Common myeloid progenitor, CD34-positive (primary cell): ENCODE data around the gene CDK5R1.

Experiments used
- CTCF ChIA-PET: fragments of 350-600 bp; sonication (Branson Sonifier 250); formaldehyde crosslinking; loops from one replicate; lab custom pipeline; 2021; ENCODE audit warnings: antibody characterized with exemption; lab: Charles Lee
- POLR2A ChIA-PET: fragments of 350-600 bp; sonication (Branson Sonifier 250); formaldehyde crosslinking; loops from one replicate; lab custom pipeline; 2021; ENCODE audit warnings: antibody characterized with exemption; lab: Charles Lee
- DNase-seq, 3 donors: peaks; one replicate each; pipeline versions ENCODE4 v3.0.0 to v3.0.0-alpha.2; 2013
- H3K27ac ChIP-seq, 2 experiments: 1 replicate in 1 of 2; 2 replicates in 1 of 2; pipeline ENCODE4 v1.7.0; 2013; ENCODE audit warnings: inconsistent platforms in 2 of 2, low read length in 2 of 2, mild to moderate bottlenecking in 2 of 2, low read depth in 1 of 2, moderate library complexity in 1 of 2; ENCODE audit not compliant: severe bottlenecking in 2 of 2, insufficient read depth in 1 of 2, poor library complexity in 1 of 2
- H3K27me3 ChIP-seq, 5 experiments: replicated peaks in 2 of 5; 1 replicate in 3 of 5; 2 replicates in 2 of 5; pipeline versions ENCODE4 v1.6.1 to v1.7.0; 2013; ENCODE audit warnings: low read length in 4 of 5, mild to moderate bottlenecking in 2 of 5, moderate library complexity in 2 of 5, inconsistent platforms in 1 of 5; ENCODE audit not compliant: insufficient read depth in 5 of 5, control insufficient read depth in 4 of 5
- H3K36me3 ChIP-seq, 4 experiments: 1 replicate in 2 of 4; 2 replicates in 2 of 4; pipeline versions ENCODE4 v1.6.1 to v1.7.0; 2013; ENCODE audit warnings: low read length in 3 of 4, control low read depth in 1 of 4, mild to moderate bottlenecking in 1 of 4; ENCODE audit not compliant: control insufficient read depth in 4 of 4, insufficient read depth in 4 of 4
- H3K4me1 ChIP-seq, 4 experiments: 1 replicate in 3 of 4; 2 replicates in 1 of 4; pipeline versions ENCODE4 v1.6.1 to v1.7.1; 2013; ENCODE audit warnings: low read length in 3 of 4, mild to moderate bottlenecking in 3 of 4, control low read depth in 1 of 4, inconsistent platforms in 1 of 4, moderate library complexity in 1 of 4; ENCODE audit not compliant: control insufficient read depth in 4 of 4, insufficient read depth in 4 of 4; ENCODE audit errors: control extremely low read depth in 1 of 4
- H3K4me3 ChIP-seq, 7 experiments: 1 replicate in 4 of 7; 2 replicates in 3 of 7; pipeline versions ENCODE4 v1.5.1 to v1.7.0; 2013; ENCODE audit warnings: mild to moderate bottlenecking in 7 of 7, low read length in 6 of 7, moderate library complexity in 6 of 7, inconsistent platforms in 2 of 7, low read depth in 2 of 7, control low read depth in 1 of 7; ENCODE audit not compliant: insufficient read depth in 4 of 7, control insufficient read depth in 1 of 7; ENCODE audit errors: extremely low read depth in 1 of 7
- H3K9me3 ChIP-seq, 5 experiments: 1 replicate in 4 of 5; 2 replicates in 1 of 5; pipeline versions ENCODE4 v1.6.1 to v1.7.1; 2013; ENCODE audit warnings: low read length in 4 of 5, mild to moderate bottlenecking in 2 of 5, inconsistent platforms in 1 of 5, low read depth in 1 of 5, moderate library complexity in 1 of 5; ENCODE audit not compliant: control insufficient read depth in 4 of 5, insufficient read depth in 2 of 5; ENCODE audit errors: control extremely low read depth in 1 of 5
- WGBS: methylation state at CpG from one replicate; pipeline ENCODE4 v1.1.5; 2013; ENCODE audit not compliant: insufficient coverage; 5-methylcytosine and 5-hydroxymethylcytosine counted together

CDK5R1 gene

DNA sequence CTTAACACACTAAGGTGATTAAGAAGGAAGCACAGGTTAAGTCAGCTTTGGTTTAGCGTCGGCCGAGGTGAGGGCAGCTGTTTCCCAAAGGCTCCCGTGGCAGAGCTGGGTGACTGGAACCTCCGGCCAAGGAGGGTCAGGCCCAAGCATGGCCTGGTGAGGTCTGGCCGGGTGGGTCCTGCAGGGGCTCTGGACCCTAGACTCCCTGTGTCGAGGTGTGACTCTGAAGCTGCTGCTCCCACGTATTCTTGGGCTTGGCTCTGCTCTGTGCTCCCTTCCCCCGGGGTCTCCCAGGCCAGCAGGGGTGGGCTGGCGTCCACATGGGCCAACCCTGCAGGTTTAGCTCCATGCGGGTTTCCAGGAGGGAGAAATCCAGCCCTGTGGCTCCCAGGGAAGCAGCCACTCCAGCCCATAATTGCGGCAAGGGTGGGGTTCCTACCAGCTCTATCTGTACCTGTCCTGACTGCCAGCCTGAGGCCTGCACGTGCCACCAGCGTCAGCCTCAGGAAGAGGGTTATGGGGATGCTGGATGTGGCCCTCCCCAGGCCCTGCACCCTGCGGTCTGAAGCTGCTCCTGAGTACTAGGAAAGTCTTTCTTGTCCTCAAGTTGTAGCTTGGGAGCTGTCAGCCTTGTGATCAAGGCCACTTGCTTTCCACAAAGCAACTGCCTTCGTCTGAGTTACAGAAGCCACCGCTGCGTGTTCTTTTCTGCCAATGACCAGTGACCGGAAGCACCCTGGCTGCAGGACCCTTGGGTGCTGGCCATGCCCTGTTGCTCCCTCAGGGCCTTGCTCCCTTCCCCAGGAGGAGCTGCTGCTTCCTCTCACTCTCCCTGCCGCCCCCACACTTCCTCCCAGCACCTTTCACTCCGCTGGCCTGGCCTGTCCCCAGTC is 4.8 kb downstream of the CDK5R1 start:
- no peak overlapping the region for H3K27ac ChIP-seq
- POLR2A ChIA-PET: no interaction called here

DNA sequence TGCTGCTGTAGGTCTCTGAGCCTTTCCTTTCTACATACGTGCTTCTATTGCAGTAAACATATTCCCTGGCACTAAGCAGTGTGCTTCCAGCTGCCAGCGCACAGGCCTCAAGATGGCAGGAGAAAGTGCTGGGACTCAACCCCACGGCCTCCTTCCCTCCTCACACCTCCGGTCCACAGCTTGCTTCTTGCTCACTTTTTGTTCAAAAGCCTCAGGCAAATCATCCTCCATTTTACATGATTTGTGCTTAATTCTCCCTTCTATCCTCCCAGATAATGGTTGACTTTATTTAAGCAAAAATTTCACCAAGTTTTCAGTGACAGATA is 5.4 kb downstream of the CDK5R1 start:
- H3K36me3 ChIP-seq: peaks cover 0 to 5% (median 1%) of the 10 kb centered on the region in 4 experiments
- POLR2A ChIA-PET: no interaction called here

More for the DNA sequence above, 4.8 kb downstream of the CDK5R1 start:
- Histone ChIP-seq H3K27me3 (peaks cover 0 to 2% (median 0%) of the 10 kb centered on the region in 5 experiments), H3K9me3 (no peaks in the 10 kb centered on the region), H3K36me3 (peaks cover 0 to 5% (median 1%) of the 10 kb centered on the region in 4 experiments), H3K4me1 (peaks cover 0 to 30% (median 23%) of the 10 kb centered on the region in 4 experiments), H3K4me3 (no peak overlapping the region)
- 87% methylated on average over 21 of the region's 21 CpGs for WGBS
- DNase-seq: no peak
- CTCF ChIA-PET: interaction anchor here (1.4 kb wide), 1 partner anchor 25 kb away, joined by 3 read pairs; no protein-coding TSS in a partner anchor

DNA sequence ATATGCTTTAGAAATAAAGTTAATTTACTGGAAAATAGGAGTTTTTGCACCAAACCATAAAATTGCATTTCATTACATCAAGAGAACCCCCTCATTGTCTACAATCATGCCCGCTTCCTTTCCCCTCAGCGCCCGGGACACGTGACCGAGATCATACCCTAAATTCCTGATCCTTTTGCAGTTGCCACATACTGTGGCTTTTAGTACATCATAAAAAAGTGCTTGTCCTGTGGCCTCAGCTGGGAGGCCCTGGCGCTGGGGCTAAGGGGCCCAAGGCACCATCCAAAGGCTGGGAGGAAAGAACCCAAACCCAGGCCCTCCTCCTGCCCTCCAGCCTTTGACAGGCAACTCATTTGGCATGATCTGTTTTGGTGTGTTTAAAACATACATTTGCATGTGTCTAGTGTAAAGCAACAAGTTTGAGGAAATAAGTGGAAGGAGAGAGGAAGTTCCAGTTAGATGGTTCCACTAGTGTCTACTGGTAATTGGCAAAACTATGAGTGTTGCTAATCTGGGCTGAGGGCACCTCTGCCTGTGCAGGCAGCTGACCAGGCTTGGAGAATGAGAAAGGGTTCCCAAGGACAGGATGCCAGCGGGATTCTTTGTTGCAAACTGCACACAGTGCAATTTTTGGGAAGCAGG is 6.0 kb downstream of the CDK5R1 start:
- Histone ChIP-seq H3K27me3 (peaks cover 0 to 2% (median 0%) of the 10 kb centered on the region in 5 experiments), H3K9me3 (no peaks in the 10 kb centered on the region), H3K4me1 (peaks cover 0 to 25% (median 16%) of the 10 kb centered on the region in 4 experiments), H3K27ac (no peak overlapping the region), H3K36me3 (peaks cover 0 to 5% (median 1%) of the 10 kb centered on the region in 4 experiments), H3K4me3 (no peak overlapping the region)
- ChIA-PET CTCF (no interaction called here), POLR2A (no interaction called here)
- 95% methylated on average over 3 of the region's 7 CpGs for WGBS
- DNase-seq: no peak

More for the DNA sequence above, 5.4 kb downstream of the CDK5R1 start:
- no peak overlapping the region for H3K27ac ChIP-seq
- 64% methylated on average over 4 of the region's 4 CpGs for WGBS
- no peak overlapping the region for H3K4me3 ChIP-seq
- peaks cover 0 to 30% (median 21%) of the 10 kb centered on the region in 4 experiments for H3K4me1 ChIP-seq
- CTCF ChIA-PET: interaction anchor here (1.4 kb wide), 1 partner anchor 26 kb away, joined by 3 read pairs; no protein-coding TSS in a partner anchor
- DNase-seq: no peak
- H3K27me3 ChIP-seq: peaks cover 0 to 2% (median 0%) of the 10 kb centered on the region in 5 experiments
- H3K9me3 ChIP-seq: no peaks in the 10 kb centered on the region

DNA sequence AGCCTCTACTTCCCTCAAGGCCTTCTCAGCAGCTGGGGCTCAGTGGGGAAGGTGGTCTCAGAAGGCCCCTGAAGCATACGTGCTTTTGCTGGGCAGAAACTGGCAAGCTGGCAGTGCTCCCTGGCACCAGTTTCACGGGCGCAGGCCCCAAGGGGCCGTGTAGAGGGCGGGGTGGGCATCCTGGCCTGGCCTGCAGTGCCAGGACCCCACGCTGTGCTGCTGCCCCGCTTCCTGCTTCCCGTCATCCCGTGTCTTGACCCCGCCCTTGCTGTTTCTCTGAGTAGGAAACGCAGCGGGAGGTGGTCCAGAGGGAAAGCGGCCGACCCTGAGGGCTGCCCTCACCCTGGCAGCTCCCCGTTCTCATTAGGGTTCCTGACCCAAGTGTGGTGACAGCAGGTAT is 6.8 kb downstream of the CDK5R1 start:
- ChIA-PET POLR2A (no interaction called here), CTCF (no interaction called here)
- DNase-seq: no peak
- H3K36me3 ChIP-seq: peaks cover 0 to 3% (median under 1%) of the 10 kb centered on the region in 4 experiments
- WGBS: 93% methylated on average over 11 of the region's 15 CpGs
- no peak overlapping the region for H3K27ac ChIP-seq
- no peak overlapping the region for H3K4me3 ChIP-seq
- H3K4me1 ChIP-seq: peaks cover 0 to 23% (median 14%) of the 10 kb centered on the region in 4 experiments
- H3K27me3 ChIP-seq: peaks cover 0 to 2% (median 0%) of the 10 kb centered on the region in 5 experiments
- no peaks in the 10 kb centered on the region for H3K9me3 ChIP-seq

DNA sequence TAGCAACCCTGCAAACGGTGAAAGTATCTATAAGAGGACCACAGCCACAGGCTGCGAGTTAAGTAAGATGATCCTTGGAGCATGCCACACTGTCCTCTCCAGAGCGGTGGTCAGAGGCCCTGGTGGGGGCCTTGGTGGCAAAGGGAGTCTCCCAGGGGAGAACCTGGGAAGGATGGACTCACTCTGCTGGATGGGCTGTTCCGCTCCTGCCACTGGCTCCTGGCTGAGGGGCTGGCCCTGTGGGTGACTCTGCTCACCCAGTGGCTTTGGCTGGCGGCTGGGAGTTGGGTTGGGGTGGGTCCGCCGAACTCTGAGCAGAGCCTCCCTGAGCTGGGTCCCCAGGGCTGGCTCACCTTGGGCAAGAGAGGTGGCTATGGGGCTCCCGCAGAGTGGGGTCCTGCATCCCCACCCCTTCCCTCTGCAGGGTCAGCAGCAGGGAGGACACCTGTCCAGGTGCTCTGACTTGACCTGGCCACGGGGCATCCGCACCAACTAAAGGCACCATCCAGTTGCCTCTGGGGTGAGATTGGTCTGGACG is 7.3 kb downstream of the CDK5R1 start:
- WGBS: over 99% methylated on average over 8 of the region's 11 CpGs
- Histone ChIP-seq H3K27ac (no peak overlapping the region), H3K4me1 (peaks cover 0 to 23% (median 14%) of the 10 kb centered on the region in 4 experiments), H3K36me3 (peaks cover 0 to 3% (median 0%) of the 10 kb centered on the region in 4 experiments), H3K27me3 (peaks cover 0 to 2% (median 0%) of the 10 kb centered on the region in 5 experiments), H3K9me3 (no peaks in the 10 kb centered on the region), H3K4me3 (no peak overlapping the region)
- ChIA-PET CTCF (no interaction called here), POLR2A (no interaction called here)
- no peak for DNase-seq

DNA sequence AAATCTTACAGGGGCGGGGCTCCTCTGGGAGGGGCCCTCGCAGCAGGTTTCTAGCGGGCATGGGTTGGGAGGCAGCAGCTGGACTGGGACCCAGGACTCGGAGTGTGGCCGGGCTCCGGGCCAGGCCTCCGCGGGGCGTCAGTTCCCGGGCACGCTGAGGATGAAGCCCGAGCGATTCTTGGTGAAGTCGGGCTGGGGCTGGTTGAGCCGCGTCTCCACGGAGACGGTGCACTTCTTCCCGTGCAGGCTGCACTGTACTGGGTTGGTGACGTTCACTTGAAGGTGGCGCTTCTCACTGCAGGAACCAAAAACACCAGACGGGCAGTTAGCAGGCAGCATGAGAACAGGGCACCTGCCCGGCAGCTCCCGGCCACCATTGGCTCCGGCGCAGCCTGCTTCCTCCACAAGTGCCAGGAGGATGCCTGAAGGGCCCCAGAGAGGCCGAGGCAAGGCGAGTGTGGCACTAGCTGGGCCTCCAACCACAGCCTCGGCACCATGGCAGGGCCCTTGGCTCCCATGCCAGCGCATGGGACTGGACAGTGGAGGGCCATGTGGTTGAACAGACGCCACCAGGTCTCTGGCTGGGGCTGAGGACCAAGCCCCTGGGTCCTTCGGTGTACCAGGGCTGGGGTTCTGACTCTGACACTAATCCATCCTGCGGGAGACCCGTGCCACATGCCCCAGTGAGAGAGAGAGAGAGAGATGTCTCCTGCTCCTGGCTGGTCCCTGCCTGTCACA is 8.0 kb downstream of the CDK5R1 start:
- H3K4me1 ChIP-seq: peaks cover 0 to 23% (median 14%) of the 10 kb centered on the region in 4 experiments
- POLR2A ChIA-PET: no interaction called here
- H3K4me3 ChIP-seq: peak overlapping the region in 1 of 7 experiments; percentile 59
- H3K27ac ChIP-seq: no peak overlapping the region
- H3K27me3 ChIP-seq: no peaks in the 10 kb centered on the region
- WGBS: 96% methylated on average over 34 of the region's 34 CpGs
- H3K36me3 ChIP-seq: peaks cover 0 to 3% (median 0%) of the 10 kb centered on the region in 4 experiments
- CTCF ChIA-PET: no interaction called here
- DNase-seq: no peak
- no peaks in the 10 kb centered on the region for H3K9me3 ChIP-seq
